Testis (tissue), 2 donors: ENCODE data around the gene SIK3.

Experiments used
- CTCF ChIP-seq, 3 experiments: fragments of 450-650 bp in 2 of 3; fragments of 200-600 bp in 1 of 3; sonication (generic) in 1 of 3; IDR thresholded peaks; one replicate each; pipeline ENCODE4 v1.5.1; 2016 to 2019; ENCODE audit warnings: antibody characterized with exemption in 3 of 3, mild to moderate bottlenecking in 2 of 3, moderate library complexity in 1 of 3
- POLR2A ChIP-seq: fragments of 450-650 bp; IDR thresholded peaks from one replicate; pipeline ENCODE4 v1.6.1; 2017; ENCODE audit warnings: antibody characterized with exemption, mild to moderate bottlenecking, moderate library complexity

GRCh38 chr11:116958246-116958645 is 140.0 kb downstream of the SIK3 start:
- TF ChIP-seq CTCF (IDR thresholded peaks at IDR 0.05) (no peak), POLR2A (no peak)
